Mesodermal cell (in vitro differentiated cells): ENCODE results near the gene BAHD1.
A peak's percentile ranks its signal among the peaks of the same experiment; 100 is the strongest.

Source experiments
- H3K27ac ChIP-seq: 2 replicates; pipeline ENCODE4 v1.7.0; 2013; ENCODE audit warnings: mild to moderate bottlenecking, low read depth, low read length, moderate library complexity; ENCODE audit not compliant: severe bottlenecking
- H3K36me3 ChIP-seq: 2 replicates; pipeline ENCODE4 v1.7.1; 2013; ENCODE audit warnings: mild to moderate bottlenecking, low read length, moderate library complexity; ENCODE audit not compliant: control insufficient read depth, insufficient read depth
- H3K4me1 ChIP-seq: one replicate; pipeline ENCODE4 v1.7.1; 2013; ENCODE audit warnings: mild to moderate bottlenecking, low read length; ENCODE audit not compliant: insufficient read depth, control insufficient read depth, poor library complexity, severe bottlenecking
- H3K4me3 ChIP-seq: 2 replicates; pipeline ENCODE4 v1.7.0; 2013; ENCODE audit warnings: low read length, control low read depth, mild to moderate bottlenecking; ENCODE audit not compliant: insufficient read depth, poor library complexity, severe bottlenecking; ENCODE audit errors: extremely low read depth
- H3K9me3 ChIP-seq: 2 replicates; pipeline ENCODE4 v1.7.1; 2013; ENCODE audit warnings: mild to moderate bottlenecking, low read length, moderate library complexity; ENCODE audit not compliant: control insufficient read depth
- WGBS, 2 experiments: methylation state at CpG; one replicate each; pipeline ENCODE4 v1.1.5; 2013; ENCODE audit warnings: missing lambda C conversion rate in 2 of 2; ENCODE audit not compliant: insufficient coverage in 2 of 2; 5-methylcytosine and 5-hydroxymethylcytosine counted together

The BAHD1 gene

GRCh38 chr15:40425681-40426080 is 15.1 kb upstream of the BAHD1 start:
- H3K9me3 ChIP-seq: no peaks in the 10 kb centered on the region
- WGBS, 2 experiments: 84 to 89% methylated on average over 4 of the region's 5 CpGs

DNA sequence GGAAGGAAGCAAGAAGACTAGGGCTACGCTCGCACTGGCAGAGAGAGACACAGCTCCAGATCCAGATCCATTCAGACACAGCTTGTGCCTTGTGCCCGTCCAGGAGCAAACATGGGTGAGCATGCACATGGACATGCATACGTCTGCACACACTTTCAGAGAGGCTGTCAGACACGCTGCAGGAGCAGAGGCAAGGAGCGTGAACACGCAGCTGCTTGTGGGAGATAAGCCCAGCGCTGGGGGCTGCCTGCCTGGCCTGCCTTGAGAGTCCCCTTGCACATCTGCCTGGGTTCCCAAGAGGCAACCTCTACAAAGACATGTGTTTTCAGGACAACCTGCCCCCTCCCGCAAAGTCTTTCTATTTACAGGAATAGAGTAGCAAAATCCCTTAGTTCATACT is 13.6 kb upstream of the BAHD1 start:
- 90 to 95% methylated on average over 7 to 8 of the region's 9 CpGs for WGBS, 2 experiments
- Histone ChIP-seq H3K4me1 (no peaks in the 10 kb centered on the region), H3K9me3 (no peaks in the 10 kb centered on the region), H3K36me3 (no peaks in the 10 kb centered on the region), H3K4me3 (no peak overlapping the region), H3K27ac (no peak overlapping the region)

More at GRCh38 chr15:40425681-40426080, 15.1 kb upstream of the BAHD1 start:
- H3K27ac ChIP-seq: no peak overlapping the region
- H3K36me3 ChIP-seq: no peaks in the 10 kb centered on the region
- peaks cover 6% of the 10 kb centered on the region for H3K4me1 ChIP-seq
- no peak overlapping the region for H3K4me3 ChIP-seq

GRCh38 chr15:40428185-40428584 is 12.6 kb upstream of the BAHD1 start:
- Histone ChIP-seq H3K36me3 (no peaks in the 10 kb centered on the region), H3K9me3 (no peaks in the 10 kb centered on the region), H3K27ac (no peak overlapping the region), H3K4me1 (no peaks in the 10 kb centered on the region), H3K4me3 (no peak overlapping the region)
- 100% methylated on average over 2 of the region's 4 CpGs; no CpG with 5 or more reads in 1 of the 2 experiments for WGBS, 2 experiments

DNA sequence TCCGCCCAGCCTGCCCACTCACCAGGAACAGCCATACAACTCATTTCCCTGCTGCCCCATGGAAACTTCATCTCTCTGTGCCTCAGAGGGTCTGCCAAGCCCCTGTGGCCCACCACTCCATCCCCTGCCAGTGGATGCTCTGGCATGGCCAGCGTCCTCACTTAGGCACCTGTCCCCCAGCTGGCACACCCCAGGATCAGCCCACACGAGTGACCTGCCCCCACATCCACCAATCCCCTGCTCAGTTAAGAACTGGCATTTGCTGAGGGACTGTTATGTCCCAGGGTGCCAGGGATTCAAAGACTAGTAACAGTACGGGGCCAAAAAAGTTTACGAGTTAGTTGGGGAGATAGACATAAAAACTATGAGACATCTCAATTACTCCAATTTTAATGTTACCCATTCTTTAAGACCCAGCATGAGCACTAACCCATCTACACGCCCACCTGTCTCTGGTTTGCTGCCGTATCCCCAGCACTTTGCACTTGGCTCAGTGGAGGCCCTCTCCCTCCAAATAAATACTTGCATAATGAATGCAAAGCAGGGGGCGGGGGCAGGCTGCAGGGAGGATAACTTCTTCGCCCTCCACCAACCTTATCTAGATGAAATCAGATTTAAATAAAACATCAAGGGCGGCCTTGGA is 11.6 kb upstream of the BAHD1 start:
- Histone ChIP-seq H3K36me3 (no peaks in the 10 kb centered on the region), H3K4me3 (no peak overlapping the region), H3K4me1 (no peaks in the 10 kb centered on the region), H3K9me3 (no peaks in the 10 kb centered on the region), H3K27ac (no peak overlapping the region)
- WGBS, 2 experiments: 69 to 84% methylated on average over 4 to 5 of the region's 10 CpGs

GRCh38 chr15:40430271-40430805 is 10.4 kb upstream of the BAHD1 start:
- no peaks in the 10 kb centered on the region for H3K9me3 ChIP-seq
- no peaks in the 10 kb centered on the region for H3K36me3 ChIP-seq
- WGBS, 2 experiments: 53% methylated on average over 9 to 10 of the region's 10 CpGs
- H3K27ac ChIP-seq: no peak overlapping the region
- no peak overlapping the region for H3K4me3 ChIP-seq
- no peaks in the 10 kb centered on the region for H3K4me1 ChIP-seq

DNA sequence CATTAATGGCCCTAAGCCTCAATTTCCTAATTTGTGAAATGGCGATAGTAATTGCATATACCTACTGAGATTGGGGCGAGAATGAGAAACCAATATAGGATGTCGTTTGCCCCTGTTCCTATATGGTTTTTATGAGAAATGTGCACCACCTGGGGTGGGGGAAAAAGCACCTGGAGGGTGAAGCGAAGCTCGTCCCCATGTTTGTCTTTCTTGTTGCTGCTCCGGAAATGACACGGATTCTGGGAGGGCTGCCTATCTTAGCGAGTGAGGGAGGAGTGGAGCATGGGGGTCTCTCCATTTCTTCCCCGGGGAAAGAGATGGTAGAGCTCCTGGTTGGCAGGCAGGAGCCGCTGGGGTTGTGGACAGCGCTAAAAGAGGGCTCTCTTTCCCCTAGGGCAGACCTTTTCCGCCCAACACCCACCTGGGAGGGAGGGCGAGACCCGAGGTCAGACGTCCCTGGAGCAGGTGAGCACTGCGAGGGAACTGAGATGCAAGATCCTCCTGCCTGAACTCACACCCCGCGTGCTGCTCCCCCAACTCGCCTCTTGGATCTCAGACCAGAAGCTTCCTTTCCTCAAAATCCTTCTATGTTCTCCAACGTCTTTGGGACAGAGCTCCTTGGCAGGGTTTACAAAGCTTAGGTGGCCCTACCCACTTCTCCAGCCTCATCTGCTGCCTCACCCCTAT is 5.6 kb upstream of the BAHD1 start:
- Histone ChIP-seq H3K9me3 (no peaks in the 10 kb centered on the region), H3K4me1 (peaks cover 27% of the 10 kb centered on the region), H3K4me3 (peak overlapping the region; percentile 43), H3K36me3 (no peaks in the 10 kb centered on the region), H3K27ac (no peak overlapping the region)
- 62% methylated on average over 17 to 18 of the region's 20 CpGs for WGBS, 2 experiments

DNA sequence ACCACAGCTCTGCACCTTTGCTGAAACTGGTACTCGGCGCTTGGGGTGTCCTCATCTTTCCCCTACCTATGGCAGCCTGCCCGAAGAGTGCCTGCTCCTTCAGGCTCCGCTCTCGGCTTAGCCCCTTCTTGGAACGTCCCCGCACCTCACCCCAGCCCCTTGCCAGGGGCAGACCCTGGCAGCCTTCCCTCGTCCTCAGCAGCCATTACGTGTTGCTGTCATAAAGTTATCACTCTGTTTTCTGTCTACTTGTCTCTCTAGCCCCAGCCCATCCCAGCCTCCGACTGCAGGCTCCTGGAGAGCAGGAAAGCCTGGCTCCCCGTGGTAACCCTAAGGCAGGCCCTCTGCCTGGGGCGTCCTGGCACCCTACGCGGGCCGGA is 5.1 kb upstream of the BAHD1 start:
- 25 to 52% methylated on average over 9 to 13 of the region's 15 CpGs for WGBS, 2 experiments
- H3K27ac ChIP-seq: no peak overlapping the region
- no peaks in the 10 kb centered on the region for H3K9me3 ChIP-seq
- peak overlapping the region; percentile 43 for H3K4me3 ChIP-seq
- peaks cover 27% of the 10 kb centered on the region for H3K4me1 ChIP-seq
- no peaks in the 10 kb centered on the region for H3K36me3 ChIP-seq

DNA sequence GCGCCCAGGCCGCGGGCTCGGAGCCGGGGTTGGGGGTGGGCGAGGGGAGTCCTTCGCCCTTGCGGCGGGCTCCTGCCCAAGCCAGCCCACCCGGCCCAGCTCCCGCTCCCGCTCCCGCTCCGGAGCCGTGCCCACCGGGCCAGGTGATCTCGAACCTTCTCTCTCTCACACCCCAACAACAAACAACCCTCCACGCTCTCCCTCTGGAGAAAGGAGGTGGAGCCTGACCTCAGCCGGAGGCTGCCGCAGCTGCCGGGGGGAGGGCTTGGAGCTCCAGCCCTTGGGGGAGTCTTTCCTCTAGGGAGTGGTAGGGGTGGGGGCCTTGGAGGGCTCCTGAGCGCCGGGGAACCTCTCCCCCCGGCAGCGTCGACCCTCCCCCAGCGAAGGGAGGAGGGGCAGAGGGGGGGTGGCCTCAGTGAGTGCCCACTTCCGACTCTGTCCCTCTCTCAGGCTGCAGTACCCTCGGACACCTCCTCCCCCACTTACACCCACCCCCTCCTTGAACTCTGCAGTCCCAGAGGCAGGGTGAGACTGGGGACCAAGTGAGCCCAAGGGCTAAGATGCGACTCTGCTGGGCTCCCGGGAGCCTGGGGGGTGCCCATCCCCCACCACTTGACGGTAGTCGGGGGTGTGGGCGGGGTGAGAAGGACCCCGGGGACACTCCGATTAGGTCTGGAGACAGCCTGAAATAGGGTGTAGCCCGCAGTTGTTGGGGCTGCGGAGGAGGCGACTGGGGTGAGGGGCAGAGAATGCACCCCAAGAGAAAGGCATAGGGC is 4.4 kb upstream of the BAHD1 start:
- 0 to 4% methylated on average over 7 to 16 of the region's 39 CpGs for WGBS, 2 experiments
- peak overlapping the region; percentile 43 for H3K4me3 ChIP-seq

GRCh38 chr15:40436892-40437751 is 3.6 kb upstream of the BAHD1 start:
- Histone ChIP-seq H3K9me3 (no peaks in the 10 kb centered on the region), H3K4me1 (peaks cover 27% of the 10 kb centered on the region), H3K27ac (no peak overlapping the region), H3K4me3 (peak overlapping the region; percentile 43), H3K36me3 (no peaks in the 10 kb centered on the region)
- 0 to 8% methylated on average over 8 to 12 of the region's 17 CpGs for WGBS, 2 experiments

More for the DNA sequence above, 4.4 kb upstream of the BAHD1 start:
- H3K4me1 ChIP-seq: peaks cover 27% of the 10 kb centered on the region
- H3K36me3 ChIP-seq: no peaks in the 10 kb centered on the region
- no peaks in the 10 kb centered on the region for H3K9me3 ChIP-seq
- H3K27ac ChIP-seq: no peak overlapping the region
